T-helper 9 cell (primary cell): Measurements from ENCODE around the gene SDK1.

Experiments
- DNase-seq: peaks from one replicate; pipeline ENCODE4 v3.0.0-alpha.2; 2020

SDK1 gene

DNA sequence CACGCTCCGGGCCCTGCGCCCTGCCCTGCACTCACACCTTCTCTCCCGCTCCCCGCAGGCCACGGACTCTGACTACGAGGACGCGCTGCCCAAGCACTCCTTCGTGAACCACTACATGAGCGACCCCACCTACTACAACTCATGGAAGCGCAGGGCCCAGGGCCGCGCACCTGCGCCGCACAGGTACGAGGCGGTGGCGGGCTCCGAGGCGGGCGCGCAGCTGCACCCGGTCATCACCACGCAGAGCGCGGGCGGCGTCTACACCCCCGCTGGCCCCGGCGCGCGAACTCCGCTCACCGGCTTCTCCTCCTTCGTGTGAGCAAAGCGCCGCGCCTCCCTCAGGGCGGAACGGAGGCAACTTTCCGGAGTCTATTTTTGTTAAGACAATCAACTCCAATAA is 964.0 kb downstream of the SDK1 start:
- no peak for DNase-seq

DNA sequence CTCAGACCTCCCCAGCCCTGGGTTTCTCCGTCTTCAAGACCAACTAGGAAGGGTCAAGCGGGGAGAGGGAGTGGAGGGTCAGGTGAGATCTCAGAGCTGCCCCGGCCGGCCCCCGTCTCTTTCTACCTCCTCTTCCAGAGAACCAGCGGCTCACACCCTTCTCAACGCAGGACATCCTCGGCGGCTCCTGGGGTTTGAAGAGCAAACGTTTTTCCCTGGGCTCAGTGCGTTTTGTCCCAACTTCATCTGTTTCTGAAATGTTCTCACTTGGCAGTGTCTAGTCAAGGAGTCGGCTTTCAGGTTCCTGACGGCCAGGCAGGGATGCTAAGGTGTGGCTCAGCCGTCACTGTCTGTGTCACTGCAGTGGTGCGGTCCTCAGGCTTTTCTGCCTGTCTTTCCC is 964.6 kb downstream of the SDK1 start:
- no peak for DNase-seq

DNA sequence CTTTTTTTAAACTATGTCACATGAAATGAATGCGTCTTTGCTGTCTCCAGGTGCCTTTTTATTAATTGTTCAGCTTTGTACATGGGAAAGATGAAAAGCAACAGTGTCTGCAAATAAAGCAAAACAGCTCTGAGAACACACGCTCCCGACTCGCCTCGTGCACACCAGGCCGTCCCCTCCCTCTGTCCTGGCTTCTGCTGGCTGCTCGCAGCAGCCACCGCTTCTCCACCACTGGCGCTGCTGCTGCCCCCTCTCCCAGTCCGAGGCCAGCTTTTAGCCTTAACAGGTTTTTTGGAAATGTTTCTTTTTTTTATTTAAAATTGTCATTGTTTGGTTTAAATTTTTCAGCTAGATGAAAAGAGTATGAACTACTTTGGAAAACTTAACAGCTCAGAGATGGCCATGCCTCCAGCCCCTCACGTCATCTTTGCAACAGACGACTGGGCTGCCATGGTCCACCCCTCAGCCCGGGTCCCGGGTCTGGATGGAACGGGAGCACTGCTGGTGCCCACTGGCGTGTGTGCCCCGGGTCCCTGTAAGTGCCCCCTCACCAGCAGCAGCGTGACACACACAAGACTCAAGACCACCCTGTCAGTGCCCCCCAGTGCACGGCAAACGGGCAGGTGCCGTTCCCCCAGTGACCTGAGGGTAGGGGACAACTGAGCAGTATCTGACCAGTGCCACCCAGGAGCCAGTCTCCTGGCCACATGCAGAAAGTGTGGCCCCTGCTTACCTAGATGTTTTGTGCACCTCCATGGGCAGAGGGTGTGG is 965.4 kb downstream of the SDK1 start:
- no peak for DNase-seq

GRCh38 chr7:4267341-4268039 is 966.4 kb downstream of the SDK1 start:
- no peak for DNase-seq

DNA sequence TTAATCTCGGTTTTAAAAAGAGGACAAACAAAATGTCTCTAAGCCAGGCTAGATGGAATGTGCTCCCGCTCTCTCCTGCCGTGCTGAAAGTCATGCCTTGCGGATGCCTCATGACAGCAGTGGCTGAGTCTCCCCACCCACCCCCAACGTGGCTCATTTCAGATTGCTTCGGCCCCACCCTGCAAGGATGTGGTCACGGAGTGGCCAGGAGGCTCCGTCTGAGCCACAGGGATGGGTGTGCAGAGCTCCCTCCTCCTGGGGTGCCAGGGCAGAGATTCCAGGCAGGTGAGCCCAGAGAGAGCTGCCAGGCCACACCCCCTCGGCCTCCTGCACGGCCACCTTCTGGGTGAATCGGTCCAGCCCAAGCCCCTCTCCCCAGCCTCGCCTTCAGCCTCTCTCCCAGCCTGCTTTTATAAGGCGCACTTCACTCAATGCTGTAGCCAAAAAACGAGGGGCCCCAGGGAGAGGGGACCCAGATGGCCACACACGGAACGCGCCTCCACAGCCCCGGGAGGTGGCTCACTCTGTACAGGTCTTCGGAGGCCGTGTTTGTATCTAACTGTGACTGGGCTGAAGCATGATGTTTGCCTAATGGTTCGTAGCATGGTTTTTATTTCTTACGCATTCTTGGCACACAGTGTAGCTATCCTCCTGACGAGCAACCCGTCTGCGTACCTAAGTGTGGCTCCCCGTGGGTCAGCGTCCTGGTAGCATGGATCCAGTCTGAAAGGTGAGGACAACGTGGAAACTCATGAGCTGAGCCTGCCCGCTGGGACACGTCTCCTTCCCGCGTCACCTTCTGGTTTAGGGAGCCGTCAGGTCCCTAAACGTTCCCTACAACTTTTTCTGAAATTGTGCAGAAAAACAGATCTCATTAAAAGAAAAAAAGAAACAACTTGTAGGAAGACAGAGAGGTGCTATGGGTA is 967.3 kb downstream of the SDK1 start:
- no peak for DNase-seq

DNA sequence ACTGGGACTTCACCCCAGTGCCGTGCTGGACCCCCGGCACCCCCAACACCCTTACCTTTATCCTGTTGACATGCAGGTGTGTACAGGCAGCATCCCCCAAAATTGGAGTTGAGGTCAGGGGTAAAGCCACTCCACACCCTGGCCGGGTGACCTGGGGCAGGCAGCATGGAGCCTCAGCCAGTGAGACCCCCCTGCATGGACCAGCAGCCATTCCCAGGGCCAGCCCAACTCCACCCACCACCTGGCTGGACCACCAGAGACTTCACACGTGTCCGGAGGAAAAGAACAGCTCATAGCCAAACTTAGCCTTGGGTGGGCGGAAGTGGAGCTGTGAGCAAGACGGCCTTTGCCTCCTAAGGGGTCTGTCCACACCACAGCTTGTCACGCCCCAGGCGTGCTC is 968.0 kb downstream of the SDK1 start:
- DNase-seq, result no peak

DNA sequence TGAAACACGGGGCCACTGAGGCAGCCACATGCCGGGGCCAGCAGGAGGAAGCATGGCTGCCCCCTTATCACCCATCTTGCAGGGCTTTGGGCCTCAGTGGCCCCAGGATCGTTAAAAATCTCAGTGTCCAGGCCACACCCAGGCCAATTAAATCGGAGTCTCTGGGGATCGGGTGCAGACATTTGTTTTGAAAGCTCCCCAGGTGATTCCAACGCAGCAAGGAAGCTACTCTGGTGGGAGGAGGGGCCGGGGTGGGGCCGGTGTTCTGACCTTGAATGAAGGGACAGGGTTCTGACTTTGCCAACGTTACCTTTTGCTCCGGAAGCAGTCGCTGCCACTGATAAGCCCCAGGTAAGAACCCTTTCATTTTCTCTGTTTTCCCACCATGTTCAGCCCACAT is 968.7 kb downstream of the SDK1 start:
- DNase-seq, result no peak

- DNase-seq, result no peak
Observed at GRCh38 chr7:4270268-4270667, 969.2 kb downstream of the SDK1 start.

DNA sequence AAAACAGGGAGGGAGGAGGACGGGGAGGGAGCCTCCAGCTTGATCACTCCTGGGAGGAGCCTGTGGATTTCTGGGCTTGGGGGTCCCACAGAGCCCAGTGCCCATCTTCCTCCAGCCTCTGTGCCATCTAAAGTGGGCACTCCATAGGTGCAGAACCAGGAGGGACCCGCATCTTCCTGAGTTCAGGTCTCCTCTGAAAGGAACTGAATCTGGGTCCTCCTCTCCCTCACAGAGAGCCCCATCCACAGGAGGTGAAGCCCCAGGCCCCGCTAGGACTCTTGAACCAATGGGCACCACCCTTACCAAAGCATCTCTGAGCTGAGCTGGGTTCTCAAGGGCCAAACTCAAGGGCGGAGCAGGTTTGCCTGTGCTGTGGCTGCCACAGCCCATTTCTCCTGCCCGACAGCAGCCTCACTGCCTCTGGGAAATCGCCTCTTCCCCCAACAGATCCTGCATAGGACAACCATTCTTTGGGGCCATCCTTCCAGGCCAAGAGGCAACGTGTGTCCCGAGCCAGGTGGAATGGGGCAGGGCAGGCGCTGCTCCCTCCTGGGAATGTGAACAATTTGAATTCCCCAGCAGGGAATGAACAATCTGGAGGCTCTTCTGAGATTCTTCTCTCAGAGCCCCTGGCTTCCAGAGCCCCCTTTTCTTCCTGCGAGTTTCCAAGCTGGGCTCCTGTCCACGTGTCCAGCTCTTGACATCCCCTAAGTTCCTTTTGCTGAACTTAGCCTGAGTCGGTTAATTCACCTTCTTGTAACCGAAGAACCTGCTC is 970.1 kb downstream of the SDK1 start:
- no peak for DNase-seq

DNA sequence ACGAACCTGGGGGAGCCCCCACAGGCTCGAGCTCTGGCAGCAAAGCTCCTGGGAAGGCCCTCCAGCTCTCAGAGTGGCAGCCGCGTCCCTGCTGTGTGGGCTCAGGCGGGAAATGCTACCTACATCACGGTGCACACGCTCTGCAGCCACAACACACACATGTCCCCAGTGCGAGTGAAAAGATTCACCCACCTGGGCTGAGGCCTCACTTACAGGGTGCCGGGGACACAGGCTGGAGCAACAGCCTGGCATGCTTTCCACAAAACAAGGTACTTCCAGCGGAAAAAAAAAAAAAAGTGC is 970.6 kb downstream of the SDK1 start:
- no peak for DNase-seq

DNA sequence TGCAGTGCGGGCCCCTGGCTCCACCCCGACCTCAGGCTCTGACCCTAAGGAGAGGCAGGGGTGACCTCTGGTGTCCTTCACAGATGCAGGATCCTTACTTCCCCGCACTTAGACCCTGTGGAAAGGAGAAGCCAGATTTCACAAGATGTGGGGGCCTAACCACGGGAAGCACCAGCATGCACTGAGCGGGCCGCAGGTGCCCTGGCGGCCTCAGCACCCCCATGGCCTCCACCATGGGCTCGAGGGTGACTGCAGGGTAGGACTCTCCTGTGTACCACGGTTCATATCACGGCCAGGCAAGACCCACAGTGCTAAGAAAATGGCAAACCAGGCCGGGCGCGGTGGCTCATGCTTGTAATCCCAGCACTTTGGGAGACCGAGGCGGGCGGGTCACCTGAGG is 971.1 kb downstream of the SDK1 start:
- DNase-seq, result no peak

DNA sequence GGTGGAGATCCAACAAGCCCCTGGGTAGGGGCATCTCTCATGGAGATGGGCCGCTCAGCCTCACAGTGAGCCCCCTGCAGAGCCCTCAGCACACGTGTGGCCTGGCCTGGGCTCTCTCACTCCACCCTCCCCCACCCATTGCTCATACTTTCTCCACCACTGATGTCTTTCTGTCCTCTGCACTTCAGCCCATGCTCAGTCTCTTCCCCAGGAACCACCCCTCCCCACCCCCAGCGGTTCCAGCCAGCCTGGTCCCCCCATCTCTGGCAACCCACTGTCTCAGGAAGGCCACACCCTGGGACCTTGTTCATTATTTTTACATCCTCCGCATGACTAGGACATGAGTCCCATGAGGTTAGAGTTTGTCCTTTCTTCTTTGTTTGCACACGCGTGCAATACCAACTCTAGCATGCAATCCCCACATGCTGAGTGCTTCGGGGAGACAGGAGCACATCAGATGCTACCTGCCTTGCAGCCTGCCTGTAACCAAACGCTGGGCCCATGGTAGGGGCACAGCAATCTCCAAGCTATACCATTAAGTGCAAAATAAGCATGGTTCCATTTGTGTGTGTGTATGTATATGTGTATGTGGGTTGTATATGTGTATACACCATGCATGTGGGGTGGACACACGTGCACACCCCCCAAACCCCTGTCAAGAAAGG is 972.6 kb downstream of the SDK1 start:
- no peak for DNase-seq

GRCh38 chr7:4274286-4274685 is 973.2 kb downstream of the SDK1 start:
- no peak for DNase-seq

GRCh38 chr7:4277936-4278335 is 976.9 kb downstream of the SDK1 start:
- DNase-seq, result no peak

DNA sequence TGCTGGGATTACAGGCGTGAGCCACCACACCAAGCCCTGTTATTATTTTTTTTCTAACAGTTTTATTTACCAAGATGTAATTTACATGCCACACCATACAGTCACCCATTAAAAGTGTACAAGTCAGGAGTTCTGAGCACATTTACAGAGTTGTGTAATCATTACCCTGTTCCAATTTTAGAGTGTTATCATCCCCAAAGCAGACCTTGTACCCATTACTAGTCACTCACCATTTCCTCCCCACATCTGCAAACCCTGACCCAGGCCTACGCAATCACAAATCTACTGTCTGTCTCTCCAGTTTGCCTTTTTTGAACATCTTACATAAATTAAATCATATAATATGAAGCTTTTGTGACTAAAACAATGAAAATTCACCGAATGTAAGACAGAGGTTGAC is 978.2 kb downstream of the SDK1 start:
- no peak for DNase-seq

- DNase-seq, result no peak
Observed at GRCh38 chr7:4281231-4281993, 980.4 kb downstream of the SDK1 start.

DNA sequence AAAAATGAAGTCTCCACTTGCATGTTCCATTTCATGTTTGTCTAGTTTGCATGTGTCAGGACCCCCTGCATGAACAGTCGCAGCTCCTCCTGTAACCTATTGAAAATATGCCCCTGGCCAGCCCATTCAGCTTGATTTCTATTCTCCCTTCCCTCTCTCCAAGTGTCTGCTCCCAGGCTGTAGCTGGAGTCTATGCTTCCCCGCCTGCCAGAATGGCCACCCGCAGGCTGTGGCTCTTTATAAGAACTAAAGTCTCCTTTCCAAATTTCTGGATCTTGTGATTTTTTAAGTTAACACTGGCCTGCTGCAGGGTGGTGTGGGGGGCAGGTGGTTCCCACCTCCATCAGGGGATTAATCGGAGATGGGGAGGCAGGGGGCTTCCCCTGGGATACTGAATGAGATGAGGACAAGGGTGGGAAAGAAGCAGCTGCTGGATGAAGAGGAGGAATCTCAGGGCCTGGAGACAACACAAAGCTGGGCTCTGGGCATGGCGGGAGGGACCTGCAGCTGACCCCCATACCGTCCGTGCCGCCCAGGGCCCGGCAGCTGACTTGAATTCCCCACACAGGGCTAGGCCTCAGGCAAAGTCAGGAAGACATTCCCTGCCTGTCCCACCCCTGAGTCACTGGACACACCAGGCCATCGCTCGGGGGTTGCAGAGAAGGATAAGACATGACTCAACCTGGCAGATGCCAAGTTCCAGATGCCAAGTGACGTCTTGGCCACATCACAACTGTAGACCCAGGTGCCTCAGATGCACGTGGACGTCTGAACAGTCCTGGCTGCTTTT is 981.6 kb downstream of the SDK1 start:
- no peak for DNase-seq

- no peak for DNase-seq
Observed at GRCh38 chr7:4286351-4286750, 985.3 kb downstream of the SDK1 start.

DNA sequence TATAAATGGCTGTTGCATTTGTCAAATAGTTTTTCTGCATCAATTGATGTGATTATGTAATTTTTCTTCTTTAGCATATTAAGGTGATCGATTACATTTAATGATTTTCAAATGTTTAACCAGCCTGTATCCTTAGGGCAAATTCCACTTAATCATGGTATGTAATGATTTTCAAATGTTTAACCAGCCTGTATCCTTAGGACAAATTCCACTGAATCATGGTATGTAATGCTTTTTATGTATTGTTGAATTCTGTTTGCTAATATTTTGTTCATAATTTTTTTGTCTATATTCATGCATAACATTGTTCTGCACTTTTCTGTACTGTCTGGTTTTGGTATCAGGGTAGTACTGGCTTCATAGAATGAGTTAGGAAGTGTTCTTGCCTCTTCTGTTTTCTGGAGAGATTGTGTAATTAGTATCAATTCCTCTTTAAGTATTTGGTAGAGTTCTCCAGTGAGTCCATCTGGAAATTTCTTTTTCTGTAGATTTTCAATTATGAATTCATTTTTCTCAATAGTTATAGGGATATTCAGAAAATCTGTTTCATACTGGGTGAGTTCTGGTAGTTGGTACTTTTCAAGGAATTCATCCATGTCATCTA is 987.8 kb downstream of the SDK1 start:
- no peak for DNase-seq
